Liver (tissue), 3 donors: Measurements from ENCODE around the gene RAB7A.

Experiments
- CTCF ChIP-seq: fragments of 150-350 bp; IDR thresholded peaks from 2 replicates; pipeline ENCODE4 v1.5.1; 2017; ENCODE audit warnings: improper control_type of control experiment, low read depth, low read length; ENCODE audit not compliant: missing input control
- EGR1 ChIP-seq, 2 donors: IDR thresholded peaks; 2 replicates each; pipeline ENCODE4 v1.6.1; 2016 to 2018; ENCODE audit warnings: antibody characterized with exemption in 2 of 2, low read depth in 2 of 2
- MAX ChIP-seq: IDR thresholded peaks from 2 replicates; pipeline ENCODE4 v1.6.1; 2016; ENCODE audit warnings: antibody characterized with exemption
- RXRA ChIP-seq, 2 donors: IDR thresholded peaks; 2 replicates each; pipeline ENCODE4 v1.6.1; 2017 to 2018; ENCODE audit warnings: antibody characterized with exemption in 2 of 2, mild to moderate bottlenecking in 1 of 2
- YY1 ChIP-seq: IDR thresholded peaks from 2 replicates; pipeline ENCODE4 v1.6.1; 2016; ENCODE audit warnings: antibody characterized with exemption, mild to moderate bottlenecking
- TF ChIP-seq, protein P1 (sequence below): IDR thresholded peaks from 2 replicates; pipeline ENCODE4 v1.6.1; 2016; ENCODE audit warnings: antibody characterized with exemption, mild to moderate bottlenecking
- donor health status: healthy.
- donor health status: healthy.

GRCh38 chr3:128845119-128845777, 119.3 kb downstream of the RAB7A start:
- TF ChIP-seq CTCF (no peak), MAX (no peak), EGR1 (IDR thresholded peaks at IDR 0.05; ENCODE audit: low read depth in 2 of 2) (no peak), YY1 (no peak), RXRA (IDR thresholded peaks at IDR 0.05) (no peak)
- TF ChIP-seq, protein P1, sequence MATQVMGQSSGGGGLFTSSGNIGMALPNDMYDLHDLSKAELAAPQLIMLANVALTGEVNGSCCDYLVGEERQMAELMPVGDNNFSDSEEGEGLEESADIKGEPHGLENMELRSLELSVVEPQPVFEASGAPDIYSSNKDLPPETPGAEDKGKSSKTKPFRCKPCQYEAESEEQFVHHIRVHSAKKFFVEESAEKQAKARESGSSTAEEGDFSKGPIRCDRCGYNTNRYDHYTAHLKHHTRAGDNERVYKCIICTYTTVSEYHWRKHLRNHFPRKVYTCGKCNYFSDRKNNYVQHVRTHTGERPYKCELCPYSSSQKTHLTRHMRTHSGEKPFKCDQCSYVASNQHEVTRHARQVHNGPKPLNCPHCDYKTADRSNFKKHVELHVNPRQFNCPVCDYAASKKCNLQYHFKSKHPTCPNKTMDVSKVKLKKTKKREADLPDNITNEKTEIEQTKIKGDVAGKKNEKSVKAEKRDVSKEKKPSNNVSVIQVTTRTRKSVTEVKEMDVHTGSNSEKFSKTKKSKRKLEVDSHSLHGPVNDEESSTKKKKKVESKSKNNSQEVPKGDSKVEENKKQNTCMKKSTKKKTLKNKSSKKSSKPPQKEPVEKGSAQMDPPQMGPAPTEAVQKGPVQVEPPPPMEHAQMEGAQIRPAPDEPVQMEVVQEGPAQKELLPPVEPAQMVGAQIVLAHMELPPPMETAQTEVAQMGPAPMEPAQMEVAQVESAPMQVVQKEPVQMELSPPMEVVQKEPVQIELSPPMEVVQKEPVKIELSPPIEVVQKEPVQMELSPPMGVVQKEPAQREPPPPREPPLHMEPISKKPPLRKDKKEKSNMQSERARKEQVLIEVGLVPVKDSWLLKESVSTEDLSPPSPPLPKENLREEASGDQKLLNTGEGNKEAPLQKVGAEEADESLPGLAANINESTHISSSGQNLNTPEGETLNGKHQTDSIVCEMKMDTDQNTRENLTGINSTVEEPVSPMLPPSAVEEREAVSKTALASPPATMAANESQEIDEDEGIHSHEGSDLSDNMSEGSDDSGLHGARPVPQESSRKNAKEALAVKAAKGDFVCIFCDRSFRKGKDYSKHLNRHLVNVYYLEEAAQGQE: no peak
